NT2/D1 (cell line): ENCODE measurements around the gene COX7A1.
A peak's percentile ranks its signal among the peaks of the same experiment; 100 is the strongest.
"Not testable (repeated sequence)": the region's sequence is repeated elsewhere in the genome, so short reads cannot be mapped to it uniquely, and the experiment has no call there.

Experiments
- DNase-seq: peaks from one replicate; pipeline ENCODE4 v3.0.0-alpha.2; 2011; ENCODE audit warnings: low read depth, low spot score
- H3K27me3 ChIP-seq: 2 replicates; pipeline ENCODE4 v1.6.0; 2011; ENCODE audit warnings: mild to moderate bottlenecking; ENCODE audit not compliant: insufficient read length, insufficient read depth
- H3K36me3 ChIP-seq: 2 replicates; pipeline ENCODE4 v1.6.1; 2011; ENCODE audit warnings: mild to moderate bottlenecking, low read length, mixed read lengths; ENCODE audit not compliant: insufficient read depth, insufficient read length
- H3K4me1 ChIP-seq: 2 replicates; pipeline ENCODE4 v1.5.1; 2011; ENCODE audit not compliant: insufficient read depth, insufficient read length
- H3K4me3 ChIP-seq: 2 replicates; pipeline ENCODE4 v1.5.1; 2011; ENCODE audit warnings: low read depth; ENCODE audit not compliant: insufficient read length
- H3K9ac ChIP-seq: 2 replicates; pipeline ENCODE4 v1.6.0; 2011; ENCODE audit warnings: low read depth; ENCODE audit not compliant: insufficient read length
- H3K9me3 ChIP-seq: 2 replicates; pipeline ENCODE4 v1.5.1; 2011; ENCODE audit warnings: mild to moderate bottlenecking, low read length; ENCODE audit not compliant: insufficient read depth
- SUZ12 ChIP-seq: IDR thresholded peaks from 2 replicates; pipeline ENCODE4 v1.6.1; 2011; ENCODE audit not compliant: insufficient read length, insufficient read depth; ENCODE audit errors: extremely low read depth
- YY1 ChIP-seq: IDR thresholded peaks from 2 replicates; pipeline ENCODE4 v1.6.1; 2011; ENCODE audit not compliant: insufficient read length, insufficient read depth
- ZNF274 ChIP-seq: IDR thresholded peaks from 2 replicates; pipeline ENCODE4 v1.6.1; 2011; ENCODE audit warnings: mild to moderate bottlenecking, low read depth, low read length

The COX7A1 gene

GRCh38 chr19:36140304-36141038, 11.8 kb downstream of the COX7A1 start:
- no peaks in the 10 kb centered on the region for H3K9me3 ChIP-seq
- TF ChIP-seq SUZ12 (no peak), YY1 (no peak), ZNF274 (no peak)
- H3K27me3 ChIP-seq, result no peaks in the 10 kb centered on the region
- peak overlapping the region; percentile 77 for H3K4me3 ChIP-seq
- no peak for DNase-seq
- H3K9ac ChIP-seq, result peak overlapping the region; percentile 96
- H3K4me1 ChIP-seq, result peaks cover 4% of the 10 kb centered on the region
- peaks cover 34% of the 10 kb centered on the region for H3K36me3 ChIP-seq

GRCh38 chr19:36139473-36140303, 12.6 kb downstream of the COX7A1 start, which contains the start of gene CAPNS1:
Gene CAPNS1, plus strand, starts transcription at chr19:36140066. Its CDS starts 946 bp downstream, at chr19:36141012.
- H3K4me1 ChIP-seq, result peaks cover 4% of the 10 kb centered on the region
- no peaks in the 10 kb centered on the region for H3K9me3 ChIP-seq
- TF ChIP-seq YY1 (no peak), ZNF274 (no peak), SUZ12 (no peak)
- H3K27me3 ChIP-seq, result no peaks in the 10 kb centered on the region
- peak within 1 kb of the TSS; percentile 96 for H3K9ac ChIP-seq
- peak; percentile 92 for DNase-seq
- peak within 1 kb of the TSS; percentile 77 for H3K4me3 ChIP-seq
- peaks cover 27% of the 10 kb centered on the region for H3K36me3 ChIP-seq

DNA sequence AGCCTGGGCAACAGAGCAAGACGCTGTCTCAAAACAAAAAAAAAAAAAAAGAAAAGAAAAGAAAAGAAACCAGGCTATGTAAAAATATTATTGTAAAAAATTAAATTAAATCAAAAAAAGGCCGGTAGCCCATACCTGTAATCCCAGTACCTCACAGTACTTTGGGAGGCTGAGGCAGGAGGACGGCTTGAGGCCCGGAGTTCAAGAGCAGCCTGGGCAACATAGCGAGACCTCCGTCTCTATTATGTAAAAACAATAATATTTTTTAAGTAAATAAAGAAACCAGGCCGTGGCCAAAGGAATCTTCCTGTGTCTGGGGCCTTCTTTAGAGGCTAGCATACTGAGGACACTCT, 13.2 kb downstream of the COX7A1 start:
- TF ChIP-seq ZNF274 (no peak), SUZ12 (no peak), YY1 (no peak)
- no peak for DNase-seq
- peak overlapping the region; percentile 77 for H3K4me3 ChIP-seq
- peaks cover 4% of the 10 kb centered on the region for H3K4me1 ChIP-seq
- peak overlapping the region; percentile 76 for H3K9ac ChIP-seq
- H3K9me3 ChIP-seq, result no peaks in the 10 kb centered on the region
- H3K36me3 ChIP-seq, result peaks cover 21% of the 10 kb centered on the region
- no peaks in the 10 kb centered on the region for H3K27me3 ChIP-seq

DNA sequence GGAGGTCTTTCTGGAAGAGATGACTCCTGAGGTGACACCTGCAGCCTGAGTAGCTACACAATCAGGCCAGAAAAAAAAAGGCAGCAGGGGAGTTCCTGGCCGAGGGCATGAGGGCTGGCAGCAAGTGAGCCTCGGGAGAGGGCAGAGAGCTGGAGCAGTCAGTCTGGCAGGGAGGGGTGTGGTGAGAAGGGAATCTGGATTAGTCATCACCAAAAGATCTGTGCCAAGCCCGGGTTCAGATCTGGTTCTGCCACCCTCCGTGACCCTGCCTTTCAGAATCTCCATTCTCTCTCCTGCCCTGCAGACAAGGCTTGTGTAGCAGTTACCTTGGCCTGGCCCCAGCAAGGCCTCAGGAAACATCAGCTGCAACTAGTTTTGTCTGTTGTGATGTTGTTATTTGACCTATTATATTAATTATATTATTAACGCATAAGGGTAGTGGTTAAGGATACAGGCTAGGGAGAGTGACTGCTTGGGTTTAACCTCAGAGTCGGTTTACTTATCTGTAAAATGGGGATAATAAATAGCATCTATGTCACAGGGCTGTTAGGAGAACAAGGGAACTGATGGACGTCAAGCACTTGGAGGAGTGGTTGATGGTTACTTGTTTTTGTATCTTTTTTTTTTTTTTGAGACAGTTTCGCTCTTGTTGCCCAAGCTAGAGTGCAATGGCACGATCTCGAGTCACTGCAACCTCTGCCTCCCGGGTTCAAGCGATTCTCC, 15.1 kb downstream of the COX7A1 start:
- Histone ChIP-seq H3K9ac (no peak overlapping the region), H3K4me1 (peaks cover 4% of the 10 kb centered on the region), H3K27me3 (no peaks in the 10 kb centered on the region), H3K4me3 (no peak overlapping the region), H3K36me3 (peaks cover 9% of the 10 kb centered on the region), H3K9me3 (no peaks in the 10 kb centered on the region)
- TF ChIP-seq ZNF274 (no peak), SUZ12 (no peak), YY1 (no peak)
- DNase-seq, result no peak

- H3K4me1 ChIP-seq, H3K36me3 ChIP-seq, H3K9ac ChIP-seq, H3K9me3 ChIP-seq, DNase-seq, H3K4me3 ChIP-seq, H3K27me3 ChIP-seq: not testable (repeated sequence)
Measured at GRCh38 chr19:36134867-36135266, 17.4 kb downstream of the COX7A1 start.

DNA sequence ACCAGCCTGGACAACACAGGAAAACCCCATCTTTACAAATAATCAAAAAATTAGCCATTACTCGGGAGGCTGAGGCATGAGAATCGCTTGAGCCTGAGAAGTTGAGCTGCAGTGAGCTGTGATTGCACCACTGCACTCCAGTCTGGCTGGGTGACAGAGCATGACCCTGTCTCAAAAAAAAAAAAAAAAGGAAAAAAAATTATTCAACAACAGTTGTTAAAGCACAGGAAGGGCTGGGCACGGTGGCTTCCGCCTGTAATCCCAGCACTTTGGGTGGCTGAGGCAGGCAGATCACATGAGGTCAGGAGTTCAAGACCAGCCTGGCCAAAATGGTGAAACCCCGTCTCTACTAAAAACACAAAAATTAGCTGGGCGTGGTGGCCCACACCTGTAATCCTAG, 21.0 kb downstream of the COX7A1 start:
- not testable (repeated sequence) for H3K4me3 ChIP-seq, H3K9ac ChIP-seq, DNase-seq, H3K4me1 ChIP-seq, H3K27me3 ChIP-seq, H3K36me3 ChIP-seq, H3K9me3 ChIP-seq

GRCh38 chr19:36128392-36128736, 23.9 kb downstream of the COX7A1 start:
- no peaks in the 10 kb centered on the region for H3K9me3 ChIP-seq
- peaks cover 19% of the 10 kb centered on the region for H3K36me3 ChIP-seq
- DNase-seq, result no peak
- TF ChIP-seq YY1 (no peak), SUZ12 (no peak), ZNF274 (no peak)
- peak overlapping the region; percentile 65 for H3K4me3 ChIP-seq
- peak overlapping the region; percentile 77 for H3K9ac ChIP-seq
- H3K27me3 ChIP-seq, result no peaks in the 10 kb centered on the region
- peaks cover 2% of the 10 kb centered on the region for H3K4me1 ChIP-seq
